Prostate gland (tissue), 2 donors: ENCODE measurements around the gene ADGRB3. TPM values are rescaled to one million over a fixed set of nuclear protein-coding genes. Genes with fewer than 3 reads are reported as not detected.

Experiments used
- DNase-seq: peaks from one replicate; pipeline ENCODE4 v3.0.0-alpha.2; 2019; ENCODE audit warnings: low spot score
- H3K27ac ChIP-seq, 2 donors: fragments of 200-600 bp; sonication (generic); 2 replicates each; pipeline ENCODE4 v1.5.1; 2017 to 2019
- H3K27me3 ChIP-seq: fragments of 200-600 bp; sonication (generic); replicated peaks from 2 replicates; pipeline ENCODE4 v1.5.1; 2019; ENCODE audit not compliant: insufficient read depth
- H3K36me3 ChIP-seq, 2 donors: fragments of 200-600 bp; sonication (generic); 1 replicate in 1 of 2; 2 replicates in 1 of 2; pipeline versions ENCODE4 v1.5.1 to v1.8.1; 2017 to 2019
- H3K4me1 ChIP-seq: fragments of 200-600 bp; sonication (generic); replicated peaks from 2 replicates; pipeline ENCODE4 v1.5.1; 2019
- H3K4me3 ChIP-seq, 2 donors: fragments of 200-600 bp; sonication (generic); 2 replicates each; pipeline ENCODE4 v1.5.1; 2017 to 2019
- H3K9me3 ChIP-seq: fragments of 200-600 bp; sonication (generic); 2 replicates; pipeline ENCODE4 v1.5.1; 2017
- POLR2A ChIP-seq: fragments of 450-650 bp; IDR thresholded peaks from one replicate; pipeline ENCODE4 v1.6.1; 2016; ENCODE audit warnings: antibody characterized with exemption, mild to moderate bottlenecking
- POLR2AphosphoS5 ChIP-seq: sonication (generic); formaldehyde crosslinking; IDR thresholded peaks from one replicate; pipeline ENCODE4 v1.6.1; 2017; ENCODE audit warnings: antibody characterized with exemption
- WGBS: methylation state at CpG from one replicate; pipeline ENCODE4 v1.1.5; 2018; 5-methylcytosine and 5-hydroxymethylcytosine counted together
- intact Hi-C: fragments of 100-400 bp; cut with DNase I; formaldehyde crosslinking; loops from one replicate; pipeline ENCODE4 v1.14.2; 2022
- total RNA-seq, 2 donors: library from RNA; depleted of rRNA; stranded (reverse); fragments of >200 nt; gene quantifications; one replicate each; pipeline ENCODE4 v1.1.0, GENCODE V29; 2016
- TF ChIP-seq, protein P1 (sequence below), 4 experiments: fragments of 200-600 bp in 2 of 4; fragments of 450-650 bp in 2 of 4; sonication (generic) in 2 of 4; IDR thresholded peaks; 1 replicate in 3 of 4; 2 replicates in 1 of 4; pipeline ENCODE4 v1.5.1; 2016 to 2019; ENCODE audit warnings: antibody characterized with exemption in 4 of 4, mild to moderate bottlenecking in 2 of 4, moderate library complexity in 2 of 4

Gene ADGRB3
- total RNA-seq, 2 donors from 2014 or later, result 0.59 to 3.1 TPM

DNA sequence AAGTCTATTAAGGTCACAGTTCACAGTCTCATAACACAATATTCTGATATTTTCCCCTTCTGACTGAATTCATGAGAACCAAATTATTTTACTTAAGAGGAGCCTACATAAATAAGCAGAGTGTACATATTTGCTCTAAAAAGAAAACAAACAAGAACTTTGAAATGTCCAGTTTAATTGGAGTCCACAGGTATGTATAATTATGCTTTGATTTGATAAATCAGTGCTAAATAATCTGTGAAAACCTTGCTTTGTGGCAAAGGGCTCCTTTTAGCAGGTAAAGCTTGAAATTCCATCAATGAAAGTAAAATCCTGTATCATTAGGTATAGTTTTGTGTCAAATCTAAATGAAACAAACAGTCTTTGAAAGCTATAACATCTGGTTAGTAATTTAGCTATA, 69.4 kb downstream of the ADGRB3 start:
- H3K4me1 ChIP-seq, result no peaks in the 10 kb centered on the region
- no peak for TF ChIP-seq POLR2AphosphoS5
- TF ChIP-seq, protein P1, sequence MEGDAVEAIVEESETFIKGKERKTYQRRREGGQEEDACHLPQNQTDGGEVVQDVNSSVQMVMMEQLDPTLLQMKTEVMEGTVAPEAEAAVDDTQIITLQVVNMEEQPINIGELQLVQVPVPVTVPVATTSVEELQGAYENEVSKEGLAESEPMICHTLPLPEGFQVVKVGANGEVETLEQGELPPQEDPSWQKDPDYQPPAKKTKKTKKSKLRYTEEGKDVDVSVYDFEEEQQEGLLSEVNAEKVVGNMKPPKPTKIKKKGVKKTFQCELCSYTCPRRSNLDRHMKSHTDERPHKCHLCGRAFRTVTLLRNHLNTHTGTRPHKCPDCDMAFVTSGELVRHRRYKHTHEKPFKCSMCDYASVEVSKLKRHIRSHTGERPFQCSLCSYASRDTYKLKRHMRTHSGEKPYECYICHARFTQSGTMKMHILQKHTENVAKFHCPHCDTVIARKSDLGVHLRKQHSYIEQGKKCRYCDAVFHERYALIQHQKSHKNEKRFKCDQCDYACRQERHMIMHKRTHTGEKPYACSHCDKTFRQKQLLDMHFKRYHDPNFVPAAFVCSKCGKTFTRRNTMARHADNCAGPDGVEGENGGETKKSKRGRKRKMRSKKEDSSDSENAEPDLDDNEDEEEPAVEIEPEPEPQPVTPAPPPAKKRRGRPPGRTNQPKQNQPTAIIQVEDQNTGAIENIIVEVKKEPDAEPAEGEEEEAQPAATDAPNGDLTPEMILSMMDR (IDR thresholded peaks at IDR 0.05), result no peak
- TF ChIP-seq POLR2A, result no peak
- no peaks in the 10 kb centered on the region for H3K9me3 ChIP-seq
- intact Hi-C loops, result no loop called here
- no peak overlapping the region for H3K27ac ChIP-seq
- H3K4me3 ChIP-seq, result no peak overlapping the region
- DNase-seq, result no peak
- H3K36me3 ChIP-seq, result no peaks in the 10 kb centered on the region
- no peaks in the 10 kb centered on the region for H3K27me3 ChIP-seq

GRCh38 chr6:68709091-68709490, 74.0 kb downstream of the ADGRB3 start:
- H3K36me3 ChIP-seq, result no peaks in the 10 kb centered on the region
- no peak overlapping the region for H3K27ac ChIP-seq
- H3K4me3 ChIP-seq, result no peak overlapping the region
- H3K9me3 ChIP-seq, result no peaks in the 10 kb centered on the region
- intact Hi-C loops, result no loop called here
- no peaks in the 10 kb centered on the region for H3K4me1 ChIP-seq
- no peaks in the 10 kb centered on the region for H3K27me3 ChIP-seq
- 87% methylated on average over 2 of the region's 2 CpGs for WGBS
- DNase-seq, result no peak
- TF ChIP-seq POLR2AphosphoS5 (no peak), POLR2A (no peak)
- TF ChIP-seq, protein P1 (IDR thresholded peaks at IDR 0.05), result no peak

DNA sequence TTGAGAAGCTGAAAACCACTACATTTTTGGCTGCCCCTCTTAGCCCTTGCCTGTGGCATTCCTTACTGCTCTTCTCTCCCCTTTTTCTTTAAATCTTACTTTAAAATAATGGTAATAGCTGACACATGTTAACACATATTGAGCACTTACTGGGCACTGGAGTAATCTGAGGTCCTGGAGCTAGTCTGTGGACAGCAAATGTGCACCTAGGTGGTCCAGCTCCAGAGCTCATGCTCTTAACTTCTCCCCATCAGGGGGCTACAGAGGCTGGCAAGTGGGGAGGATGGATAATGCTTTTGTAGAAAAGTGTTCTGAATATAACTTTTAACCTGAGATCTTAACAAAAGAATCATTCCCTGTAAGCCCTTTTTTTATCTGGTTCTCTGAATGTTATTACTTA, 74.8 kb downstream of the ADGRB3 start:
- Histone ChIP-seq H3K4me3 (no peak overlapping the region), H3K9me3 (no peaks in the 10 kb centered on the region), H3K4me1 (no peaks in the 10 kb centered on the region), H3K27me3 (no peaks in the 10 kb centered on the region), H3K27ac (no peak overlapping the region), H3K36me3 (no peaks in the 10 kb centered on the region)
- intact Hi-C loops, result no loop called here
- TF ChIP-seq POLR2A, result no peak
- no peak for DNase-seq

- Histone ChIP-seq H3K36me3 (no peaks in the 10 kb centered on the region), H3K4me3 (no peak overlapping the region), H3K4me1 (no peaks in the 10 kb centered on the region), H3K27ac (no peak overlapping the region), H3K27me3 (no peaks in the 10 kb centered on the region), H3K9me3 (no peaks in the 10 kb centered on the region)
- WGBS, result 70% methylated on average over 3 of the region's 3 CpGs
- intact Hi-C loops, result no loop called here
- no peak for TF ChIP-seq POLR2AphosphoS5
- TF ChIP-seq, protein P1 (IDR thresholded peaks at IDR 0.05), result no peak
- TF ChIP-seq POLR2A, result no peak
- no peak for DNase-seq
These were observed 75.4 kb downstream of the ADGRB3 start for GRCh38 chr6:68710496-68710895.

DNA sequence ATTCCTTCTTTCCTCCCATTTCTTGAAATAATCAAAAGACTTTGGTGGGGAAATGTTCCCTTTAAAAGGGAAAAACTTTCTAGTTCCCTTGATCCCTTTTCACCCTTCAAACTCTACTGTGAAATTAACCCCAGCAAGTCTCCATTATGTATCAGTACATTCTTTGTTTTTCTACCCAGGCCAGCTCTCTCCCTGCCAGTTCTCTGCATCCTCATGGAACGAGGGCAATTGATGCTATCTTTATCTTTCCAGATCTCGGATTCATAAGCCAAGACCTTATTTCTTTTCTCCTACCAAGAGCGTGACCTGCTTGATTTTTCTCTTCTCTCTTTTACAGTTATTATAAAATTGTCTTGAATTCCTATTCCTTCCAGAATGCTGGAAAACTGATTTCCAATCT, 75.8 kb downstream of the ADGRB3 start:
- no peak overlapping the region for H3K4me3 ChIP-seq
- H3K36me3 ChIP-seq, result no peaks in the 10 kb centered on the region
- no peak for DNase-seq
- intact Hi-C loops, result no loop called here
- TF ChIP-seq POLR2AphosphoS5 (no peak), POLR2A (no peak)
- TF ChIP-seq, protein P1 (IDR thresholded peaks at IDR 0.05), result no peak
- no peaks in the 10 kb centered on the region for H3K9me3 ChIP-seq
- no peak overlapping the region for H3K27ac ChIP-seq
- H3K27me3 ChIP-seq, result no peaks in the 10 kb centered on the region
- H3K4me1 ChIP-seq, result no peaks in the 10 kb centered on the region
- WGBS, result 57% methylated on average over 3 of the region's 3 CpGs
